Stimulated activated CD8-positive, alpha-beta memory T cell treated with anti-CD3 and anti-CD28 coated beads, Interleukin-7, amount 100 ng/mL, for 4 hours (primary cell): ENCODE measurements around the gene RGR.
A peak's percentile ranks its signal among the peaks of the same experiment; 100 is the strongest.

Experiments used
- DNase-seq, 2 donors: peaks; one replicate each; pipeline ENCODE4 v3.0.0-alpha.2; 2020; ENCODE audit warnings: low read depth in 2 of 2

RGR gene

DNA sequence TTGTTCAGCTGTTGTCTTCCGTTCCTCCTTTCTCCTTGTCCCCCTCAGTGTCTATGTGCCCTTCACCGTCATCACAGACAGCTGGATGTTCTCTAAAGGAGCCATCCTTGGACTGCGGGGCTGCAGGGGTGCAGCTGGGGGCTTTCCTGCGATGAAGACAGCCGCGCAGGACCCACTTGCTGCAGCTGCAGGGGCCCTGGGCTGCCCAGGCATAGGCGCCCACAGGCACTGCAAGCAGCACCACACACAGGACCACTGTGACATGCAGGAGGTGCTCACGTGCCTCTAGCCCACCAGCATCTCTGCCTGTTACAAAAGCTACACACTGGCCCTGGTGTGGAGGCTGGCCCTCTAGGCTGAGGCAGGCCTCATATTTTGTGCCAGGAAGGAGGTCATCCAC is 22.9 kb upstream of the RGR start:
- no peak for DNase-seq

DNA sequence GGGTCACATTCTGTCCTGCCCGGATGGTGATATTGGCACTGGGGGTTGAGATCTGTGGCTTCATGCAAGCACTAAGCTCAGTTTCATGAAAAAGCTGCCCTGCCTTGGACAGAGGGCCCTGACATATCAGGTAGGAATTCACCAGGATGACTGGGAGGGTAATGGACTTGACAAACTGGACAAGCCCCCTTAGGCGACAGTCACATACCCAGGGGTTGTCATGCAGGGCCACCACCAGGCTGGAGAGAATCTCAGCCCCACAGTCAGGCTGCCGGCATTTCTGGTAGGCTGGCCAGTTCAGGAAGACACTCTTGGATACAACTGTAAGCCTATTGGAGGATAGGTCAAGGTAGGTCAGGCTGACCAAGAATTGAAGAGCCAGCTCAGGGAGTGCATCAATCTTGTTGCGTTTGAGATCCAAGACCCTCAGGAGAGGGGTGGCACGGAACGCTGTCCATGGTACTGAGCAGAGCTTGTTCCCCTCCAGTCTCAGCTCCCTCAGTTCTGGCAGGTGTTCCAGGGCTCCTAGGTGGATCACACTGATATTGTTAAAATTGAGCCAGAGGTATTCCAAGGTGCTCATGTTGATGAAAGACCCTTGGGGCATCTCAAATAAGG is 20.3 kb upstream of the RGR start:
- DNase-seq: no peak

DNA sequence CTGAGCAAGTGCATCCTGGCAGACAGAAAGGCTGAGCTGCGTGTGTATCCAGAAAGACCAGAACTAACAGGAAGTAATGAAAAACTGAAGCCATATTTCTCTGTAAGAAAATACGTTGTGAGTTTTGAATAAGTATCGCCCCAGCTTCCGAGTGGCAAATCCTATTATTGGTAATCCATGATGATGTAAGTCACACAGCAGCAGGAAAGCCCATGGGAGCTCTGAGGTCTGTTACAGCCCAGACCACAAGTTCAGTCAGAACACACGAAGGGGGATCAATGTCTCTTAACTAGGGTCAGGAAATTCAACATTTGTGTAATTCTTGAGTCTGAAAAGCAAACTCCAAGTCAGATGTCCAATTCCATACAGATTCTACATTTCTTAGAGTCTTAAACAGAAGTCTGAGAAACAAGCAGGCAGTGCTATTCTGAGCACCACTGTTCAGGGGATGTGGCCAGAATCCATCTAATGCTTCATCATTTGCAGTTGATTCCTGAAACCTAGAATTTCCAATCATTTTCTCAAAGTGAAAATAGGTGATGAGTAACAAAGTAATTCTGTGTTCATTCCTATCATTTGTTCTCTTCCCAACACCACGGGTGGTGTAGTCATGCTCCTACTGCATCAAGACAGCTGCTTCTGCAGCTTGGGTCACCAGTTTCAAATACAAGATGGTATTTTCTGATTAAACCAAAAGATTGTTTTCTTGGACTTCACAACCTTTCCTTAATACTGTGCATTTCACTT is 19.3 kb upstream of the RGR start, which contains the start of gene LRIT2:
Gene LRIT2, minus strand, starts transcription at position 118 of the 747 bp plus-strand sequence. Its CDS starts 24 bp downstream, at position 94.
- no peak for DNase-seq

DNA sequence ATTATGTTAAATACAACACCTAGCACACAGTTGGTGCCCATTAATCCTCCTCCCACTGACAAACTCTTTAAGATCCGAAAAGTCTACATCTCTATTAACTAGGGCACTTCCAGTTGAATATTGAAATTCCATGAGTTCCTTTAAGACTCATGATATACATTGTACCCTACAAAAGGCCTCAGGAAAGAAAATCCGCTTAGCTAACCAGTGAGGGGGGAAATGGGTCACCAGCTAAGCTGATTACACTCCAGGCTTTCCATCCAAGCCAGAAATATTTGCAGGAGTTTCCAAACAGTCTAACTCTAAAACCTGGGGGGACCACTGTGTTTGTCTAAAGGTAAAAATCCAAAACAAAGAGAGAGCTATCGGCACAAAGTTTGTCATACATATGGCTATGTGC is 18.2 kb upstream of the RGR start:
- no peak for DNase-seq

DNA sequence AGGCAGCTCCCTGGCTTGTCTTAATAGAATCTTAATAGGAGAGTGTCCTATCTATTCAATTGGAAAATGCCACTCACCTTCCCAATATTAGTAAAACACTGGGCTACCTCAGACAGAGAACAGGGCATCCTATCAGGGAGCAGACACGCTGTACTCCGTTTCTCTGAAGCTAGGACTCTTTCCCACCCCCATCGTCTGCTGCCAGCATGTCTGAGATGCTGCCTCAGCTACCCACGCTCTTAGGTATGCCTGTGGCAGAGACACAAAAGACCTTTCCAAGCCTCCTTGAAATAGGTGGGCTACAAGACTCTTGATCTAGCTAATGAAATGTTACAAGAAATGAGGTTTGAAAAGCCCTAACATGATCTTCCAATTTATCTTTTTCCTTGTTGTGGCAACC is 17.0 kb upstream of the RGR start:
- no peak for DNase-seq

DNA sequence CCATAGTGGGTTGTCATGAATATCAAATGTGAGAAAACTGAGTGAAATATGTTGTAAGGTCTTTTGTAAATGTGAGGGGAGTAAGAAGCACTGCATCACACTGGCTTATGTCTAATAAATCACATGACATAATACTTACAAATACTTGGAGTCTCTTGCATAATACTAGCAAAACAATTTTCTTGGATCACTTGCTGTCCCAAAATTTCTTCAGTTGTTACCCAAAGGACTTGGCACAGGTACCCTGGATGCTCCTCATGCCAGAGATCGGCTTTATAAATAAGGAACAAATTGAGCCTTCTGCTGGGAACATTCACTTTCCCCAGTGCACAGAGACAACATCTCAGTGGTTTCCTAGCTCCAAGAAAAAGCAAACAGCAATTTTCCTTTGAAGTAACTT is 14.5 kb upstream of the RGR start:
- no peak for DNase-seq

DNA sequence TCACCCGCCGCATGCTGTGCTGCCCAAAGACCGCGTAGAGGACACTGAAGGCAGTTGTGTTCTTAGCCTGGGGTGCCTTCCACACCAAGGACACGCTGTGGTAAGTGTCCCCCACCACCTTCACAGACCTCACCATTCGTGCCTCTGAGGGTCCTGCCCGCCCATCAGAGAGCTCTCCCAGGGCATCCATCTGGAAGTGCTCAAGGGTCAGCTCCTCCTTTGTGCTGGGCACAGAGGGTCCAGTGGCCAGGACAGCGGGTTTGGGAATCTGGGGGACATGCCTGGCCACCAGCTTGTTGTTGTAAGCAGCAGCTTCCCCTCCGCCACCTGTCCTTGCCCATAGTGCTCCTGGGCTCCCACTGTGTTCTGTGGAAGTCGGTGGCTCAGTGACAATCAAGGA is 12.5 kb upstream of the RGR start:
- DNase-seq: no peak

DNA sequence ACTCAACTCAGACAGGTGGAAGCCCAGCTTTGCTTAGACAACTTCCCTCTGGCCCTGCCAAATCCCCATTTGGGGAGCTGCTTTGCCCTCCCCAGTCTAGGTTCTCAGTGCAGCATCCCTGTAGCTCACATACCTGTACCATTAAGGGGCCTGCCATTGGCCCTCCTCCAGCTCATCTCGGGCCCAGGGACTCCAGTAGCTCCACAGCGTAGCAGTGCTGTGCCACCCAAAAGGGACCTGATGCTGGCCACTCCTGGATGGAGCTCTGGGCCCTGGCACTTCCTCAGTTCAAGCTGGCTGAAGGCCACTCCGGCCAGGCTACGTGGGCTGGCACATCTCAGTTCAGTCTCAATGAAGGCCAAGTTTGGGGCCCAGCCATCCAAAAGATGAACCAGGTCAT is 10.9 kb upstream of the RGR start:
- DNase-seq: no peak

DNA sequence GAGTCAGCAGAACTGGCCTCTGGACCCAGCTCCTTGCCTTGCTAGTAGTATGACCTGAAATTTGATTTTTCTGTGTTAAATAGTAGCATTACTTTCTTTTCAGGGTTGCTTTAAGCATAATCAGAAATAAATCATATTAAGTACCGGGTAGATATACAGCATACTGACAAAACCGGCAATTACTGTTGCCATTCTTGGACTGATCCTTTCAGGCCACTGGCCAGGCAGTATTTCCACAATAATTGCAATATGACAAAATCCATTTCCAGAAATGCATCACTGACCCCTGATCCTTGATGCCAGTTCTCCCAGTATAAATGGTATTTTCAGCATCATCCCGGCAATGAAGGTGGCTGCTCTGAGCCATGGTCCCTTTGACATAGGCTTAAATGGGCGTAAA is 10.4 kb upstream of the RGR start:
- DNase-seq: no peak

DNA sequence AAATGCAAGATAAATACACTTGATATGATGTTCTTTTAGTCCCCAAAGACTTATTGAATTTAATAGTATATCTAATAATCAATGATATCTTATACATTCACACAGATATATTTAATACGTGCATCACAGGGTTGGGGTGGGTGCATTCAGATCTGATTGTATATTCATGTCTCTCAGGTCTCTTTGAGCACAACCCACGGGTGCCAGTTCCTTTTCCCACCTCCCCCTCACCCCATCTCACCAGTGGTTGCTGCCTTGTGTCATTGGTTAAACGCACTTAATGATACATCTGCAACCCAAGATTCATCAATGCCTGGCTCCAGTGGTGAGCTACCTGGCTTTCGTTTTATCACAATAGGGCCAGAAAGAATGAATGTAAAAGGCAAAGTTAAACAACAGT is 9.8 kb upstream of the RGR start:
- DNase-seq: no peak

DNA sequence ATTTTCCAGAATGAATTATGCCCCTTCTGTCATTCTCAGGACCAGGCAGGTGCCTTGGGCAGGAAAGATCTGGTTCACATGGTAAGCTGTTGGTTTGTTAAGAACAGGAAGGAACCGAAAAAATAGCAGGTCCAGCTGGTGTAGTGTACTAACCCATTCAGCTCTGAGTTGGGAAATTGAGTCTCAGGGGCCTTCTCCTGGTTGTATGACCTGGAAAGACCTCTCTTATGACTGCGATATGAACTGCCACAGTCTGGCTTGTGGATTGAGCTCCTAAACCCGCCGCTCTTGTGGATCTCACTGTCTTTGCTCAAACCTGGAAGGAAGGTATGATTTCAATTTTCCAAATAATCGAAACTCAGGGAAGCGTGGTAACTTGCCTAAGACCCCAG is 8.1 kb upstream of the RGR start:
- no peak for DNase-seq

DNA sequence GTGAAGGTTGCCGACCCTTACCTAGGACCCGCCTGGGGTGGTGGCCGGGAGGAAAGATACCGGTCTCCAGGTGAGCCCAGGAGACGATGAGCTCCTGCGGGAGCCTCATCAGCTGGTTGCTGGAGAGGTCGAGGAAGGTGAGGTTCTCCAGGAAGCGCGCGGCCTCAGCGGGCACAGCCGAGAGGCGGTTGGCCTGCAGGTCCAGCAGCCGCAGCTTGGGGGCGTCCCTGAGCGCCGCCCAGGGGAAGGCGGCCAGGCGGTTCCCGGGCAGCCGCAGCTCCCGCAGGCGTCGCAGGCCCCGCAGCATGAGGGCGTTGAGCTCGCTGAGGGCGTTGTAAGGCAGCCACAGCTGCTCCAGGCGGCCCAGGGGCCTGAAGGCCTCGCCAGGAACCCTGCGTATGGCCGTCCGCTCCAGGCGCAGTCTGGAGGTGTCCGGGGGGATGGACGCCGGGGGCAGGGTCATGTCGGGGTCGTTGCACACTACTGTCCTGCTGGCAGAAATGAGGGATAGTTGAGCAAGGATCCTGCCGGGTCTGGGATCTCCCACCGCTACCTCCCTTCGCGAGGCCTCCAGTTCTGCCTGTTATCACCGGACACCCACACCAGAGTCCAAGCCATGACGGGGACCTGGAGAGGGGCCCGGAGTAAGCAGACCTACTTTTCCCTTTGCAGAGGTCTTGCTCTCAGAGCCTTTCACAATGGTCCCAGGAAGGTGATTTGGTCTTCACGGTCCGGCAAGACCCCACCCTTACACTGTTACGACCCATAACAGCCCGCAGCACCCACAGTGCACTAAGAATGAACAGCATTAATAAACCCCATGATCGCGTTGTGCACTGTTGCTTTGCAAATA is 7.4 kb upstream of the RGR start:
- no peak for DNase-seq

DNA sequence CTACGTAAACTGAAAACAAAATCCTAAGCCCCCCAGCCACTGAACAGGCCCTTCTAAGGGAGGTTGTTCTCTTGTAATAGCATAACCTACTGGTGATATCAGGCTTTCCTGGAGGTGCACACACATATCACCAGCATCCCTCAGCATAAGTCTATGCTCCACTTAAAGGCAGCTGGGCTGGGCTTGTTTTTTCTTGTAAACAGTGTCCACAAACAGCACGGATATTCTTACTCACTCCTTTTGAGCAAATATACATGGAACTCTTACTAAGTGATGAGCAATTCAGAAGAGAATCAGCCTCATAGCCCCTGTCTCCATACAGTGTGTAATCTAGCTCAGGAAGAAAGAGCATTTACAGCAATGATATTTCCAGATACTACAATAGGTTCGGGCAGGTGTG is 5.9 kb upstream of the RGR start:
- DNase-seq: no peak

DNA sequence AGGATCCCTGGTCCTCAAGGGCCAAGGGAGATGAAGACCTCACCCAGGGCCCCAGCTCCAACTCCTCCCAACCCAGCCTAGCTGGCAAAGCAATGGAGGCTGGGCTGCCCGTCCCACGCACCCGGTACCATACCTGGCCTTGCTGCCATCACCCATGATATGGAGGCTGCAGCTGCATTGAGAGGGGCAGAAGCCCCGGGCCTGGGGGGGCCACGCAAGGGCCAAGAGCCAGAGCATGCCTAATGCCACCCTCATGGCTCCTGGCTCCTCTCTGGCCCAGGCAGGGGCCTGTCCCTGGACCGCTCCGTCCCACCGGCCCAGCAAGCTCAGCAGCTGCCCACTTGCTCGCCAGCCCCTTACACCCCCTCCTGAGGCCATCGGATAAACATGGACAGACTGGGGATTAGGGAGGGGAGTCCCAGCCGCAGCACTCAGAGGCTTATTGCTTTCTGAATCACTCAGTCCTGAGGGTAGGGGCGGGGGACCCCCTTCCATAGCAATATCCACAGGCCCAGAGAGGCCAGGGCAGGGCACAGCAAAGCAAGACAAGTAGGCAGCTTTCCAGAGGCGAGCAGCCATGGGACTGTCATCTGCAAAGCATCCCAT is 3.6 kb upstream of the RGR start, which contains the start of gene LRIT1:
Gene LRIT1, minus strand, starts transcription at position 362 of the 606 bp plus-strand sequence. Its CDS starts 107 bp downstream, at position 255.
- DNase-seq: no peak

DNA sequence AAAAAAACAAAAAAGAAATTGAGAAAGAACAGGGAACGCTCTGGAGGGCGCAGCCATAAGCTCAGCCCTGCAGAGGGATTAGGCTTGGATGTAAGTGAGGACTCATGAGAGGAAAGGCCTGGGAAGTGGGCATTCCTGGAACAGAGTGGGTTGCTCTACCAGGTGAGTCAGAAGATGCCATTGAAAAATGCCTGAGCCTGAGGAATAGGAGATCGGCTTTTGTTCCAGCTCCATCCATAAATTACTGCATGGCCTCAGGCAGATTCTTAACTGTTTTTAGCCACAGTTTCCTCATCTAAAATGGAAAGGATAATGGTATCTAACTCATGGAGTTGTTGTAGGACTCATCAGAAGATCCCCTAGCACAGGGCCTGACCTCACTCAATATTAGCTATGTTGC is 1.1 kb upstream of the RGR start:
- no peak for DNase-seq

DNA sequence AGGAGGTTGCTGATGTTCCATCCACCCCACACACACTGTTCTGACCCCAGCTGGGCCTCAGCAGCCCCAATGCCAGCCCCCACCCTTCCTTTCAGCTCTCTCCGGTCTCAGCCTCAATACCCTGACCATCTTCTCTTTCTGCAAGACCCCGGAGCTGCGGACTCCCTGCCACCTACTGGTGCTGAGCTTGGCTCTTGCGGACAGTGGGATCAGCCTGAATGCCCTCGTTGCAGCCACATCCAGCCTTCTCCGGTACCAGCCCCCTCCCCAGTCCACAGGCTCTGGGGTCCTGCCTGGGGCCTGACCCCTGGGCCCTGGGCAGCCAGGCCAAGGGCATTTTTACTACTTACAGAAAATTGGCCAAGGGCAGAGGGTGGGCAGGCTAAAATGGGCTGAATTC is 2.6 kb downstream of the RGR start:
- DNase-seq: no peak

DNA sequence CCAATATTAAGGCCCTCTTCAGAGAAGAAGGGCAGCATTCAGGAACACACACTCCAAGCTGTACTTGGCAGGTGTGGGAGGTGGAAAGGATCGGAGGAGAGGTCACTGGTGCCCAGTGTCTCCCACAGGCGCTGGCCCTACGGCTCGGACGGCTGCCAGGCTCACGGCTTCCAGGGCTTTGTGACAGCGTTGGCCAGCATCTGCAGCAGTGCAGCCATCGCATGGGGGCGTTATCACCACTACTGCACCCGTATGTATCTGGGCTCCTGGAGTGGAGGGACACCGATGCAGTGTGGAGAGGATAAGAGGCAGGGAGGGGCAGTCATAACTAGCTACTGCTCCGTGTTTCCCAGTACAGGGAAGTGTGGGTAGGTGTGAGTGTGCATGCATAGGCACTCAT is 3.9 kb downstream of the RGR start:
- no peak for DNase-seq

DNA sequence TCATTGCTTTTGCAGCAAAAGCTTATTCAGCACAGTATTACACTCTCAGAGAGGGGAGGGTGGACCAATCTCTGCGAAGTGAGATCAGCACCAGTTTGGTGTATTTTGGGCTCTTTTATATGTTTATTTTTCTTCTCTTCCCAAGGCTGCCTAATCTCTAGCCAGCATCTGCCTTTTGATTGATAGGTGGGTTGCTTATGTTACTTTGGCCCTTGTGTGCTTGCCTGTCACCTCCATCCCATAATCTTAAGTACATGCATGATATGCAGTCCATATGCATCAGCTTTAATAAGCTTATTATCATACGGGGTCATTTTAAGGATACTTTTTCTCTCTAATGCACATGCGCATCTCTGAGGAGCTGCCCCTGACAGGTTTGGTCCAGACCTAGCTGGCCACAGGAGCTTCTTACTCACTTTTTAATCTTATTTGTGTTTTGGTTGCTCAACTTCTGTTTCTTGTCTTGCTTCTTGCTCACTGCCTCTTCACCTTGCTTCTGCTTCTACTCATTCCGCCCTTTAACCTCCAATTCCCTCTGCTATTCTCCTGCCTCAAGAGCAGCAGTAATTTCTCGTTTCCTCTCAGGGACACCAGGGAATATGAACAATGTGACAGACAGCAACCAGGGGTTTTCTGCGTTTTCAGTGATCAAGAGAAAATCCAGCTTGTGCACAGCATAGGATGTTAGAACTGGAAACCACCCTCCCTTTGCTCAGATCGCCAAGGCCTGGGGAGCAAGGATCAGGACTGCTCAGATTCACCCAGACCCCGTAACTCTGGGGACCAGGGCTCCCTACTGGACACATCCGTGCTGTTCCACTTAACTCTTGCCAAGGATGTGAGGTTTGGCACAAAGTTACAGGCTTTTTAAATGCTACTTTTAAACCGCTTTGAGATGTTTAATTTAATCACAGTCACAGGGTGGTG is 10.0 kb downstream of the RGR start:
- no peak for DNase-seq

DNA sequence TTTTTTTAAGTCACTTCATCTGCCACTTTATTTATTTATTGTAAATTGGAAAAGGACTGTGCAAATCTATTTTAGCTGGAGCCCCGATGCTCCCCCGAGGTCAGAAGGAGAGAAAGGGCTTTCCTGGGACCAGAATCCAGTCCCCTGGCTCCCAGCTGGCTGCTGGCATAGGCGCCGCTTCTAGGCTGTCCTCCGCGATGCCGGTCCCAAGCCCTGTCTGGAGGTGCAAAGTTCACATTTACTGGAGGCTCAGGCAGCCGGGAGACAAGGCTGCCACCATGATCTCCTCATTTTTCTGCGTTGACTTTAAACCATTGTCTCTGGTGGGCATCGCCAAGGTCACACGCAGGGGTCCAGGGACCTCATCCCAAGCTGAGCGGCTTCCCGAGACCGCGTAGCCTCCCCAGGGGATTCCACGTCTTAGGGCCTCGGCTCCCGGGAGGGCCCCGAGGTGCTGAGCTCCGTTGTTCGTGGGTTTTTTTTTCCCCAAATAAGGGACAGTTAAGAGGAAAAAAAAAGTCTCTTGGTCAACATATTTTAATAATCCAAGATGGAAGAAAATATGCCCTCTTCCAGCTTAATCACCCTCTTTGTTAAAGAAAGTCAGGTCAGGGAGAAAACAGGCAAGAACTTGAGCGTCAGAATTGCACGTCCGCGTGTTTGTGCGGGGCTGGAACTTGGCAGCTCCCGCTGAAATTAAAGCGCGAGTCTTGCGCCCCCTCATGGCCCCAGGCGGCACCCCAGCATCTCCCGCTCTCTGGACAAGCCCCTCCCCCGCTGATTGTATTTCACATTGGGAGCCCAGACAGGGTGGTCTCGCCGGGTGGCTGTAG is 11.9 kb downstream of the RGR start:
- DNase-seq: peak in 1 of 2 donors; percentile 8

DNA sequence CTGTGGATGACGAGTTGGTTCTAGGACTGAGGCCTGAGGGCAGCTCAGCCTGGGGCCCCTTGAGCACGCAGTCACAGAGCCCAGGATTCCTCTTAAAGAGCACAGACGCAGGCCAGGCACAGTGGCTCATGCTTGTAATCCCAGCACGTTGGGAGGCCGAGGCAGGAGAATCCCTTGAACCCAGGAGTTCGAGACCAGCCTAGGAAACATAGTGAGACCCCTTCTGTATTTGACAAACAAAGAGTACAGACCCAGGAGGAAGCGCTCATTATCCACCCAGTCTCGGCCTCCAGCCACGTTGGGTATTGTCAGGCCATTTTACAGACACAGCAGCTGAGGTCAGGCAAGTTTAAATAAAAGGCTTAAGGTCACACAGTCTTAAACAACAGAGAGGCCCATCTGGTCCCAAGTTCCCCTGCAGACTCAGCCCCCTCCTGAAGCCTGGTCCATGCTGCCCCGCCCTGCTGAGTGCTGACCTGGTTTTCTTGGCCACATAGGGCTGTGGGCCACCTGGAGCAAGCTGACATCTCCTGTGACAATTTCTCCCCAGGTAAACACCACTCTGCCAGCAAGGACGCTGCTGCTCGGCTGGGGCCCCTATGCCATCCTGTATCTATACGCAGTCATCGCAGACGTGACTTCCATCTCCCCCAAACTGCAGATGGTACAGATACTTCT is 12.6 kb downstream of the RGR start:
- no peak for DNase-seq
